ENCODE data around the gene EPN2. TPM values are rescaled to one million over a fixed set of nuclear protein-coding genes. Genes with fewer than 3 reads are reported as not detected.
"Not testable (repeated sequence)": the region's sequence is repeated elsewhere in the genome, so short reads cannot be mapped to it uniquely, and the experiment has no call there.

The EPN2 gene
- polyA plus RNA-seq, 1 donor from 2014 or later: 37.8 TPM

GRCh38 chr17:19275457-19276127 is 38.4 kb downstream of the EPN2 start:
- TF ChIP-seq EZH2 (IDR thresholded peaks at IDR 0.05; ENCODE audit: borderline replicate concordance, insufficient read depth, low read length, poor library complexity, severe bottlenecking): no peak
- TF ChIP-seq EP300 (conservative IDR thresholded peaks at IDR 0.05; ENCODE audit: poor library complexity, severe bottlenecking): no peak
- TF ChIP-seq, protein P1, sequence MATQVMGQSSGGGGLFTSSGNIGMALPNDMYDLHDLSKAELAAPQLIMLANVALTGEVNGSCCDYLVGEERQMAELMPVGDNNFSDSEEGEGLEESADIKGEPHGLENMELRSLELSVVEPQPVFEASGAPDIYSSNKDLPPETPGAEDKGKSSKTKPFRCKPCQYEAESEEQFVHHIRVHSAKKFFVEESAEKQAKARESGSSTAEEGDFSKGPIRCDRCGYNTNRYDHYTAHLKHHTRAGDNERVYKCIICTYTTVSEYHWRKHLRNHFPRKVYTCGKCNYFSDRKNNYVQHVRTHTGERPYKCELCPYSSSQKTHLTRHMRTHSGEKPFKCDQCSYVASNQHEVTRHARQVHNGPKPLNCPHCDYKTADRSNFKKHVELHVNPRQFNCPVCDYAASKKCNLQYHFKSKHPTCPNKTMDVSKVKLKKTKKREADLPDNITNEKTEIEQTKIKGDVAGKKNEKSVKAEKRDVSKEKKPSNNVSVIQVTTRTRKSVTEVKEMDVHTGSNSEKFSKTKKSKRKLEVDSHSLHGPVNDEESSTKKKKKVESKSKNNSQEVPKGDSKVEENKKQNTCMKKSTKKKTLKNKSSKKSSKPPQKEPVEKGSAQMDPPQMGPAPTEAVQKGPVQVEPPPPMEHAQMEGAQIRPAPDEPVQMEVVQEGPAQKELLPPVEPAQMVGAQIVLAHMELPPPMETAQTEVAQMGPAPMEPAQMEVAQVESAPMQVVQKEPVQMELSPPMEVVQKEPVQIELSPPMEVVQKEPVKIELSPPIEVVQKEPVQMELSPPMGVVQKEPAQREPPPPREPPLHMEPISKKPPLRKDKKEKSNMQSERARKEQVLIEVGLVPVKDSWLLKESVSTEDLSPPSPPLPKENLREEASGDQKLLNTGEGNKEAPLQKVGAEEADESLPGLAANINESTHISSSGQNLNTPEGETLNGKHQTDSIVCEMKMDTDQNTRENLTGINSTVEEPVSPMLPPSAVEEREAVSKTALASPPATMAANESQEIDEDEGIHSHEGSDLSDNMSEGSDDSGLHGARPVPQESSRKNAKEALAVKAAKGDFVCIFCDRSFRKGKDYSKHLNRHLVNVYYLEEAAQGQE (IDR thresholded peaks at IDR 0.05; ENCODE audit: borderline replicate concordance): no peak
- no peak for TF ChIP-seq SMC3 (conservative IDR thresholded peaks at IDR 0.05; ENCODE audit: poor library complexity)
- TF ChIP-seq MXI1 (conservative IDR thresholded peaks at IDR 0.05; ENCODE audit: poor library complexity, severe bottlenecking): no peak
- TF ChIP-seq RAD21 (conservative IDR thresholded peaks at IDR 0.05): no peak
- no peak for TF ChIP-seq POLR2AphosphoS5 (IDR thresholded peaks at IDR 0.05)
- TF ChIP-seq CTCF (IDR thresholded peaks at IDR 0.05; ENCODE audit: poor library complexity, severe bottlenecking): no peak
- TF ChIP-seq TAF1 (IDR thresholded peaks at IDR 0.05; ENCODE audit: low read depth): no peak
- H3K27ac ChIP-seq (ENCODE audit: low read length): no peak overlapping the region
- no peaks in the 10 kb centered on the region for H4K20me1 ChIP-seq (ENCODE audit: insufficient read depth)
- peaks cover 4% of the 10 kb centered on the region for H3K79me2 ChIP-seq (replicated peaks; ENCODE audit: insufficient read depth, low read length)
- no peak overlapping the region for H3K9ac ChIP-seq (ENCODE audit: low read length)
- no peak overlapping the region for H3K4me2 ChIP-seq (ENCODE audit: low read length)
- no peak overlapping the region for H2AFZ ChIP-seq (ENCODE audit: low read depth, low read length)
- H3F3A ChIP-seq (ENCODE audit: insufficient read depth, low read length, poor library complexity, severe bottlenecking): no peaks in the 10 kb centered on the region
- H3K27me3 ChIP-seq (ENCODE audit: insufficient read depth, low read depth, low read length): no peaks in the 10 kb centered on the region
- H3K36me3 ChIP-seq (ENCODE audit: insufficient read depth, low read length): no peaks in the 10 kb centered on the region
- no peaks in the 10 kb centered on the region for H3K9me3 ChIP-seq (ENCODE audit: low read length)
- H3K9me2 ChIP-seq (ENCODE audit: insufficient read depth, low read length): no peaks in the 10 kb centered on the region
- H3K4me3 ChIP-seq (ENCODE audit: low read length): no peak overlapping the region

- H3K4me2 ChIP-seq (ENCODE audit: low read length); H3K9me2 ChIP-seq (ENCODE audit: insufficient read depth, low read length); H4K20me1 ChIP-seq (ENCODE audit: insufficient read depth); H3K4me3 ChIP-seq (ENCODE audit: low read length); H3K9ac ChIP-seq (ENCODE audit: low read length); H2AFZ ChIP-seq (ENCODE audit: low read depth, low read length); H3K9me3 ChIP-seq (ENCODE audit: low read length); H3K79me2 ChIP-seq (replicated peaks; ENCODE audit: insufficient read depth, low read length); H3K27ac ChIP-seq (ENCODE audit: low read length); H3K27me3 ChIP-seq (ENCODE audit: insufficient read depth, low read depth, low read length); H3F3A ChIP-seq (ENCODE audit: insufficient read depth, low read length, poor library complexity, severe bottlenecking); H3K36me3 ChIP-seq (ENCODE audit: insufficient read depth, low read length): not testable (repeated sequence)
Observed at GRCh38 chr17:19278284-19278683, 41.1 kb downstream of the EPN2 start.
